H9 (cell line): ENCODE data around the gene PDS5A. TPM values are rescaled to one million over a fixed set of nuclear protein-coding genes. Genes with fewer than 3 reads are reported as not detected.
"Not testable (repeated sequence)": the region's sequence is repeated elsewhere in the genome, so short reads cannot be mapped to it uniquely, and the experiment has no call there.

Experiments used
- DNase-seq: peaks from one replicate; pipeline ENCODE4 v3.0.0-alpha.2; 2017
- H2AFZ ChIP-seq: one replicate; pipeline ENCODE4 v1.6.1; 2013; ENCODE audit warnings: mild to moderate bottlenecking, low read length, control low read depth, moderate library complexity
- H2AK5ac ChIP-seq: 2 replicates; pipeline ENCODE4 v1.6.1; 2013; ENCODE audit warnings: low read length, control low read depth, mixed read lengths; ENCODE audit not compliant: insufficient read length
- H2BK120ac ChIP-seq: one replicate; pipeline ENCODE4 v1.6.1; 2013; ENCODE audit warnings: low read depth, mild to moderate bottlenecking, low read length, control low read depth, inconsistent platforms; ENCODE audit not compliant: poor library complexity, severe bottlenecking
- H2BK12ac ChIP-seq: 2 replicates; pipeline ENCODE4 v1.6.1; 2013; ENCODE audit warnings: low read length, control low read depth, mixed read lengths, low read depth; ENCODE audit not compliant: insufficient read length
- H2BK15ac ChIP-seq: 2 replicates; pipeline ENCODE4 v1.6.1; 2013; ENCODE audit warnings: low read depth, low read length, control low read depth
- H2BK20ac ChIP-seq: one replicate; pipeline ENCODE4 v1.6.1; 2013; ENCODE audit warnings: low read depth, mild to moderate bottlenecking, low read length, control low read depth, inconsistent platforms; ENCODE audit not compliant: poor library complexity, severe bottlenecking
- H2BK5ac ChIP-seq: 2 replicates; pipeline ENCODE4 v1.6.1; 2013; ENCODE audit warnings: low read length, control low read depth, mixed read lengths; ENCODE audit not compliant: insufficient read length
- H3K14ac ChIP-seq: 2 replicates; pipeline ENCODE4 v1.6.1; 2013; ENCODE audit warnings: low read length, control low read depth; ENCODE audit not compliant: insufficient read depth
- H3K18ac ChIP-seq: 2 replicates; pipeline ENCODE4 v1.6.1; 2013; ENCODE audit warnings: low read depth, mild to moderate bottlenecking, mixed read lengths, low read length, control low read depth; ENCODE audit not compliant: insufficient read length
- H3K23ac ChIP-seq: 2 replicates; pipeline ENCODE4 v1.6.1; 2013; ENCODE audit warnings: low read length, control low read depth, mixed read lengths, low read depth; ENCODE audit not compliant: insufficient read length
- H3K23me2 ChIP-seq: 2 replicates; pipeline ENCODE4 v1.6.1; 2013; ENCODE audit warnings: low read depth, mild to moderate bottlenecking, mixed read lengths, low read length, control low read depth; ENCODE audit not compliant: insufficient read length, poor library complexity, severe bottlenecking
- H3K27ac ChIP-seq: 2 replicates; pipeline ENCODE4 v1.5.1; 2013; ENCODE audit warnings: low read length, control low read depth, mixed read lengths, low read depth; ENCODE audit not compliant: insufficient read length
- H3K27me3 ChIP-seq: 2 replicates; pipeline ENCODE4 v1.6.1; 2013; ENCODE audit warnings: low read length, control low read depth, inconsistent platforms; ENCODE audit not compliant: insufficient read depth
- H3K4ac ChIP-seq: 2 replicates; pipeline ENCODE4 v1.6.1; 2013; ENCODE audit warnings: low read depth, mild to moderate bottlenecking, control low read depth, inconsistent platforms, low read length, moderate library complexity
- H3K4me1 ChIP-seq: 2 replicates; pipeline ENCODE4 v1.6.1; 2013; ENCODE audit warnings: low read length, control low read depth, inconsistent platforms; ENCODE audit not compliant: insufficient read depth
- H3K4me2 ChIP-seq: 2 replicates; pipeline ENCODE4 v1.6.1; 2013; ENCODE audit warnings: low read length, control low read depth, mixed read lengths; ENCODE audit not compliant: insufficient read length, insufficient read depth
- H3K56ac ChIP-seq: 2 replicates; pipeline ENCODE4 v1.6.1; 2013; ENCODE audit warnings: low read depth, mild to moderate bottlenecking, mixed read lengths, low read length, control low read depth; ENCODE audit not compliant: insufficient read length
- H3K79me1 ChIP-seq: 2 replicates; pipeline ENCODE4 v1.6.1; 2013; ENCODE audit warnings: low read depth, mild to moderate bottlenecking, moderate library complexity, low read length, control low read depth, inconsistent platforms; ENCODE audit not compliant: insufficient read depth, poor library complexity, severe bottlenecking
- H3K79me2 ChIP-seq: 2 replicates; pipeline ENCODE4 v1.6.1; 2013; ENCODE audit warnings: low read length, control low read depth, inconsistent platforms; ENCODE audit not compliant: insufficient read depth
- H3K9ac ChIP-seq: 2 replicates; pipeline ENCODE4 v1.6.1; 2013; ENCODE audit warnings: low read length, control low read depth, mixed read lengths; ENCODE audit not compliant: insufficient read length; ENCODE audit errors: extremely low read depth
- H3K9me3 ChIP-seq: one replicate; pipeline ENCODE4 v1.6.1; 2013; ENCODE audit warnings: low read depth, low read length, inconsistent platforms; ENCODE audit not compliant: control insufficient read depth
- H3T11ph ChIP-seq: one replicate; pipeline ENCODE4 v1.6.1; 2013; ENCODE audit warnings: mild to moderate bottlenecking, low read length, control low read depth, inconsistent platforms
- H4K20me1 ChIP-seq: one replicate; pipeline ENCODE4 v1.6.1; 2013; ENCODE audit not compliant: control insufficient read depth, insufficient read length, insufficient read depth
- H4K5ac ChIP-seq: 2 replicates; pipeline ENCODE4 v1.6.1; 2013; ENCODE audit warnings: low read depth, mild to moderate bottlenecking, mixed read lengths, low read length, control low read depth; ENCODE audit not compliant: insufficient read length
- H4K8ac ChIP-seq: replicated peaks from 2 replicates; pipeline ENCODE4 v1.6.1; 2013; ENCODE audit warnings: low read length, control low read depth, mixed read lengths, low read depth; ENCODE audit not compliant: insufficient read length
- H4K91ac ChIP-seq: 2 replicates; pipeline ENCODE4 v1.6.1; 2013; ENCODE audit warnings: low read depth, mild to moderate bottlenecking, moderate library complexity, mixed read lengths, low read length, control low read depth; ENCODE audit not compliant: insufficient read length
- H3K27ac Mint-ChIP-seq, 3 experiments: 2 replicates in 2 of 3; 3 replicates in 1 of 3; pipeline ENCODE4 v1.8.0; 2020 to 2021; ENCODE audit warnings: mixed read lengths in 3 of 3, mild to moderate bottlenecking in 1 of 3, moderate library complexity in 1 of 3
- H3K27me3 Mint-ChIP-seq: 2 replicates; pipeline ENCODE4 v1.8.0; 2021; ENCODE audit warnings: low read depth, mild to moderate bottlenecking, moderate library complexity, mixed read lengths
- H3K36me3 Mint-ChIP-seq, 3 experiments: 2 replicates in 2 of 3; 3 replicates in 1 of 3; pipeline ENCODE4 v1.8.0; 2020 to 2021; ENCODE audit warnings: low read depth in 3 of 3, mixed read lengths in 3 of 3; ENCODE audit not compliant: insufficient read depth in 1 of 3
- H3K4me1 Mint-ChIP-seq, 2 experiments: 2 replicates each; pipeline ENCODE4 v1.8.0; 2020; ENCODE audit warnings: mixed read lengths in 2 of 2
- H3K4me3 Mint-ChIP-seq, 2 experiments: 2 replicates in 1 of 2; 3 replicates in 1 of 2; pipeline ENCODE4 v1.8.0; 2020 to 2021; ENCODE audit warnings: mild to moderate bottlenecking in 2 of 2, mixed read lengths in 2 of 2, moderate library complexity in 1 of 2
- H3K9me3 Mint-ChIP-seq, 2 experiments: 2 replicates in 1 of 2; 3 replicates in 1 of 2; pipeline ENCODE4 v1.8.0; 2020; ENCODE audit warnings: mild to moderate bottlenecking in 2 of 2, mixed read lengths in 2 of 2, moderate library complexity in 1 of 2
- CTCF ChIP-seq: fragments of 200-600 bp; sonication (generic); conservative IDR thresholded peaks from 3 replicates; pipeline ENCODE4 v1.8.0; 2021; ENCODE audit warnings: antibody characterized with exemption, mild to moderate bottlenecking
- WGBS: extraction: QIAGEN DNeasy Blood & Tissue Kit; methylation state at CpG from one replicate; pipeline ENCODE4 v1.1.7; 2013; ENCODE audit warnings: missing lambda C conversion rate, low lambda C conversion rate, mixed read lengths; ENCODE audit not compliant: insufficient read length; ENCODE audit errors: extremely low coverage; 5-methylcytosine and 5-hydroxymethylcytosine counted together
- total RNA-seq: library from RNA; stranded (reverse); gene quantifications from 2 replicates; pipeline ENCODE4 v1.2.1, GENCODE V29; 2021

Gene PDS5A
- total RNA-seq, 1 experiment from 2014 or later, result 65.4 TPM

- Histone ChIP-seq H3K79me2 (no peaks in the 10 kb centered on the region), H4K5ac (no peak overlapping the region), H3K9ac (no peak overlapping the region), H2BK15ac (no peak overlapping the region), H2BK120ac (no peak overlapping the region), H2AK5ac (no peak overlapping the region), H2BK20ac (no peak overlapping the region), H2BK5ac (no peak overlapping the region), H2AFZ (no peak overlapping the region), H3K14ac (no peak overlapping the region), H3K79me1 (no peaks in the 10 kb centered on the region), H3K27me3 (no peaks in the 10 kb centered on the region), H3K9me3 (no peaks in the 10 kb centered on the region), H3K4me1 (no peaks in the 10 kb centered on the region), H2BK12ac (no peak overlapping the region), H3K4ac (no peak overlapping the region), H4K8ac (no peak overlapping the region), H3K23ac (no peak overlapping the region), H3K23me2 (no peaks in the 10 kb centered on the region), H3K18ac (no peak overlapping the region), H4K91ac (no peak overlapping the region), H3K27ac (no peak overlapping the region), H3K56ac (no peak overlapping the region), H3K4me2 (no peak overlapping the region), H4K20me1 (no peaks in the 10 kb centered on the region), H3T11ph (no peak overlapping the region)
- TF ChIP-seq CTCF, result no peak
- DNase-seq, result no peak
- Mint-ChIP-seq H3K36me3 (no peaks in the 10 kb centered on the region), H3K4me1 (no peaks in the 10 kb centered on the region), H3K27me3 (no peaks in the 10 kb centered on the region; the same call in 1 of the 2 replicates), H3K27ac (no peak overlapping the region), H3K4me3 (no peak overlapping the region), H3K9me3 (no peaks in the 10 kb centered on the region)
- WGBS, result no CpG with 5 or more reads among the region's 4 CpGs
Observed at GRCh38 chr4:39802005-39802404, 175.7 kb downstream of the PDS5A start.

GRCh38 chr4:39792976-39793375 is 184.7 kb downstream of the PDS5A start:
- not testable (repeated sequence) for H4K5ac ChIP-seq, H3K4ac ChIP-seq, H3K27me3 Mint-ChIP-seq, H3K79me1 ChIP-seq, H2AK5ac ChIP-seq, H2AFZ ChIP-seq, H2BK15ac ChIP-seq, H2BK12ac ChIP-seq, H2BK5ac ChIP-seq, H4K8ac ChIP-seq, H3K4me2 ChIP-seq, H3K56ac ChIP-seq, H3K23me2 ChIP-seq, H3K27me3 ChIP-seq, H4K91ac ChIP-seq, H3K27ac Mint-ChIP-seq, H3K14ac ChIP-seq, H2BK120ac ChIP-seq, H3K9ac ChIP-seq, H3T11ph ChIP-seq, H3K4me3 Mint-ChIP-seq, H3K79me2 ChIP-seq, DNase-seq, H3K18ac ChIP-seq, H2BK20ac ChIP-seq, H4K20me1 ChIP-seq, H3K4me1 ChIP-seq, H3K4me1 Mint-ChIP-seq, H3K23ac ChIP-seq, H3K9me3 Mint-ChIP-seq, H3K36me3 Mint-ChIP-seq, H3K27ac ChIP-seq, H3K9me3 ChIP-seq
- no CpG with 5 or more reads among the region's 13 CpGs for WGBS
